HG02981 (cell line): ENCODE data around the gene PANX3.
A peak's percentile ranks its signal among the peaks of the same experiment; 100 is the strongest.
"Not testable (repeated sequence)": the region's sequence is repeated elsewhere in the genome, so short reads cannot be mapped to it uniquely, and the experiment has no call there.

ENCODE experiments used
- ATAC-seq: cut with Tn5 transposase; IDR thresholded peaks from one replicate; pipeline ENCODE4 v1.9.1; 2021; ENCODE audit warnings: mild to moderate bottlenecking, moderate library complexity; ENCODE audit not compliant: unreplicated experiment

PANX3 gene, protein sequence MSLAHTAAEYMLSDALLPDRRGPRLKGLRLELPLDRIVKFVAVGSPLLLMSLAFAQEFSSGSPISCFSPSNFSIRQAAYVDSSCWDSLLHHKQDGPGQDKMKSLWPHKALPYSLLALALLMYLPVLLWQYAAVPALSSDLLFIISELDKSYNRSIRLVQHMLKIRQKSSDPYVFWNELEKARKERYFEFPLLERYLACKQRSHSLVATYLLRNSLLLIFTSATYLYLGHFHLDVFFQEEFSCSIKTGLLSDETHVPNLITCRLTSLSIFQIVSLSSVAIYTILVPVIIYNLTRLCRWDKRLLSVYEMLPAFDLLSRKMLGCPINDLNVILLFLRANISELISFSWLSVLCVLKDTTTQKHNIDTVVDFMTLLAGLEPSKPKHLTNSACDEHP

GRCh38 chr11:124611064-124611463 is at the start of gene PANX3:
Gene PANX3 (plus strand): TSS chr11:124611428. CDS start chr11:124611557, 129 bp downstream.
- no peak for ATAC-seq

- ATAC-seq, result no peak
Observed at GRCh38 chr11:124569697-124570096, 41.5 kb upstream of the PANX3 start, which contains the start of gene OR8A1. Gene OR8A1 (plus strand): TSS chr11:124569997. CDS start chr11:124570120, 123 bp downstream.

- ATAC-seq, result no peak
Observed at GRCh38 chr11:124570160-124570559, 41.1 kb upstream of the PANX3 start.

DNA sequence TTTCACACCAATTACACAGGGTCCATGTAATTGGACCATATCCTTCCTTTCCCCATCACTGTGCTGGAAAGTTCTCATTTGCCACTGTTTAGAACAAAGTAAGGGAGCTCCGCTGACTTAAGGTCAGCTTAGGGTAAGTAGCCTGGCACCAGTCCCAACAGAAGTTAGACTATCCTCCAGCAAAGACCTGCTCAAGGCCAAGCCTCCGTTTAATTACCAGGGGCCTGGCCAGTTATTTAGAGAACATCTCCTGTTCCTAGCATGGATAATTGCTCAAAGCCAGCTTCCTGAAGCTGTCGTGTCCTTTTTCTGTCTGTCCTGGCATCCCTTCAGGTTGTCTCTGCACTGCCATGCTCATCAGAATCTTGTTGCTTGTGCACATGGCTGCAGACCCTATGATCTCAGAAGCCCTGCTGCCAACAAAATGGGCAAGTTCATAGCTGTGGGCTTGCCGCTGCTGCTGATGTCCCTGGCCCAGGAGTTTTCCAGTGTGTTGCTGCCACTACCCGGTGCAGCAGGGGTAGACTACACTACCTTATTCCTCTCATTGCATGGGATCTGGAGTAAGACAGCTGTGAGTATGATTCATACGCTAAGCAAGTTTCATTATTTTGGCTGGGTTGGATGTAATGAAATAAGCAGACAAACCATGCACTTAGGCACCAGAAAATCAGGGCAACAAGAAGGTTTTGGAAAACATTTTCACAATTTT is 33.4 kb upstream of the PANX3 start:
- ATAC-seq, result no peak

- ATAC-seq, result no peak
Observed at GRCh38 chr11:124578761-124579160, 32.5 kb upstream of the PANX3 start.

- ATAC-seq, result no peak
Observed at GRCh38 chr11:124581817-124582216, 29.4 kb upstream of the PANX3 start.

GRCh38 chr11:124582565-124582964 is 28.7 kb upstream of the PANX3 start:
- no peak for ATAC-seq

DNA sequence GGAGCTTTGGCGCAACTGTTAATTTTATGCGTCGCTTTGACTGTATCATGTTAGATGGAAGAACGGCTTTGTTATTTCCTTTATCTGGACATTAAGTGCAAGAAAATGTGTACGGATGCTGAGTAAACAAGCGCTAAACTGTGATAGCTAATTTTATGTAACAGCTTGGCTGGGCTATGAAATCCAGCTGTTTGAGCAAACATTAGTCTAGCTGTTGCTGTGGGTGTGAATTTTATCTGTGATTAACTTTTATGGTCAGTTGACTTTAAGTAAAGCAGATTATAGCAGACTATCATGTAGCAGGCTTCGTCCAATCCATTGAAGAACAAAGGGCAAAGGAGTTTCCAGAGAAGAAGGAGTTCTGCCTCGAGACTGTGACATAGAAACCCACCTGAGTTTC is 27.4 kb upstream of the PANX3 start:
- ATAC-seq, result no peak

DNA sequence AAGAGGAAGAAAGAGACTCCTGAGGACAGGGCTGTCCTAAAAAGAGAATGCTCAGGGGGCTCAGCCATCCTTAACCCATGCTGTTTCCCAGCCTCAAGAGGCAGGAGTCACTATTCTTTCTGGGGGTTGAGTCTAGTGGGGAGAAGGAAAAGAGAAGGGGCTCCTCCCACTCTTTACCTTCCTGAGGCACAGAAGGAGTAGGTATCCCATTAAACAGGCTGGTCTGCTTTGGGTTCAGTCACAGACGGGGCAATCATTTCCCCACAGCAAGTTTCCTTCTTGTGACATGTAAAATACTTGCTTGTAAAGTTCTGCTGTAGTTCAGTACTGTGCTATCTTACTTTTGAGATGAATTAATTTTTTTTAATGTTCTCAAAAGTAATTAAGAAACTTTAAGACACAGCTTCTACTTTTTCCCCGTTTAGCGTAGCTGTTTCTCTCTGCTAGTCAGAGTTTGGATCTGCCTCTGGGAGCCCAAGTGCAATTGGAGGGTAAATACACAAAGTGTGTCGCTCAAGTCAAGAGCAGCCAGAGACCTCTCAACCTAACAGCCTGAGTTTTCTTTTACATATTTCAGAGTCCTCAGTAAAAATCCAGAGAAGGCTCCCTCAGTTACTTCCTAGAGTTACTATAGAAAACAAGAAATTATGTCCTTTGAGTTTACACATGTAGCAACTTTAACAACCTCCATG is 26.4 kb upstream of the PANX3 start:
- no peak for ATAC-seq

- no peak for ATAC-seq
Observed at GRCh38 chr11:124586238-124586860, 24.9 kb upstream of the PANX3 start.

DNA sequence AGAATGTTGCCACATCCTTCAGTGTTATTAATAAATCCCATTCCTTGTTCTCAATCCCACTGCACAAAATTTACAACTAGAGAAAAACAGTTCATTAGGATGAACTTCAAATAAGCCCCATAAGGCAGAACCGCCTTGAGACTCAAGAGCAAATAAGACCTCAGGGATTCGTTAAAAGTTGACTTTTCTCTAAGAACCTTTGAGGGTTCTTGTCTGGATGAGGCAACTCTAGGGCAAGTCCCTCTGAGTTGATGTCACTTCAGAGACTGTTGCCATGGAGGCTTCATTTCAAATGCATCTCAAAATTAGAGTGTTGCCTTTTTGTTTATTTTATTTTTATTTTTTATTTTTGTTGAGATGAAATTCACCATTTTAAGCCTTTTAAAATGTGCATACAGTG is 19.8 kb upstream of the PANX3 start:
- no peak for ATAC-seq

DNA sequence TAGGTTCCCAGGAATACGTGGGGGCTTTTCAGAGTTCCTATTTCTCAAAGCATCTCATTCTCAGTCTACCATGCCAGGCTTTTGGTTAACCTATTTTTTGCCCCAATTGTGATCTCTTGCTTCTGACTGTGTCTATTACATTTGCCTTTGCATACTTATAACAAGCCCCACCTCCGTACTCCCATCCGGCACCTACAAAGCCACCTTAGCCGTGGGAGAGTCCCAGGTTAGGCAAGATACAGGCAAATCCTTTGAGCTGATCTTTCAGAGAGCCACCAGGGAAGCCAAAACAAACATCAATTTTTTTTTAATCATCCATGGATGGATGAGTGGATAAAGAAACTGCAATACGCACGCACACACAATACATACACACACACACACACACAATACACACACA is 18.6 kb upstream of the PANX3 start:
- ATAC-seq, result no peak

DNA sequence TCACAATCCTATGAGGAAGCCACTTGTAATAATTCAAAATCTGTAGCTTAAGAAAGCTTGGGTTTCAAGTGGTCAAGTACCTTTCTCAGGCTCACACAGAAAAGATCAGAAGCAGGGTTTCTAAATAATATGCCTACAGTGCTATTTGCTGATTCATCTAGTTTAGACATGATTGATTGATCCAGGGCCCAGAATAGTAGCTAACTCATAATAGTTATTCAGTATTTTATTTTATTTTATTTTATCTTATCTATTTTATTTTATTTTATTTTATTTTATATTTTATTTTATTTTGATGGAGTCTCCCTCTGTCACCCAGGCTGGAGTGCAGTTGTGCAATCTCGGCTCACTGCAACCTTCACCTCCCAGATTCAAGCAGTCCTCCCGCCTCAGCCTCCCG is 15.9 kb upstream of the PANX3 start:
- ATAC-seq, result no peak

DNA sequence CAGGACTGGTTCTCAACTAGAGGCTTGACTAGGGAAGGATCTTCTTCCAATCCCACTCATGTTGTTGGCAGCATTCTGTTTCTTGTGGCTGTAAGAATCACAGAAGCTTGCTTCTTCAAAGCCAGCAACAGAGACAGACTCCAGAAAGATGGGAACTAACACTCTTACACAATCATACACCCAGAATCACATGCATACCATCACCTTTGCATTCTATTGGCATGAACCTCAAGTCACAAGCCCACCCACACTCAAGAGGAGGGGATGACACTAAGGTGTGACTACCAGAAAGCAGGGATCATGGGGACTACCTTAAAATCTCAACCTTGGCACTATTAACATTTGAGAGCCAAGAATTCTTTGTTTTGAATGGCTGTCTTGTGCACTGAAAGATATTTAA is 13.6 kb upstream of the PANX3 start:
- no peak for ATAC-seq

DNA sequence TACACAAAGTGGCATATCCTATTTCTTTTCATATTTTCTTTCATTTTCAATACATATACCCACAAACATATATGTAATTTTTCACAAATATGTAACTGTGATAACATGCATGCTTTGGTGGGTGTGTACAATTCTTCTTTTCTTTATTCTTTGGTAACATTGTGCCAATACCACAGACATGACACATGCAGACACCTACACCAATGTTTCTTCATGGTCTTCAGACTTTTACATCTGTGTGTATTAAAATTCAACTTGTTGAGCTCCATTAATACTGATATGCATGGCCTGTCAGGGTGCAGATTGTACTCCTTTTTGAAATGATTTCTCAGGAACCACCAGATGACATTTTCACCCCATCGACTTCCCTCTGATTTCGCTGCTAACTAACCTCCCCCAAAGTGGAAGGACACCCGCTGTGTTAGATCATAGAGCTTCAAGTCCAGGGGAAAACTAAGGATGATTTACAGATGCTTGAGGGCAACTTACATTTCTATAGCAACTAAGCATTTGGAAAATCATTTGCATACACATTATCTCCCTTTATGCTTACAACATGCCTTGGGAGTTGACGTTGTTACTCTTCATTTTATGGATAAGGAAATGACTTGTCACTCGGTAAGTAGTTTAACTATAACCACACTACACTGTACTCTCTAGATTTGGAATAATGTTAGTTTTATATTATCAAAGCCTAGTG is 10.5 kb upstream of the PANX3 start:
- ATAC-seq, result no peak

DNA sequence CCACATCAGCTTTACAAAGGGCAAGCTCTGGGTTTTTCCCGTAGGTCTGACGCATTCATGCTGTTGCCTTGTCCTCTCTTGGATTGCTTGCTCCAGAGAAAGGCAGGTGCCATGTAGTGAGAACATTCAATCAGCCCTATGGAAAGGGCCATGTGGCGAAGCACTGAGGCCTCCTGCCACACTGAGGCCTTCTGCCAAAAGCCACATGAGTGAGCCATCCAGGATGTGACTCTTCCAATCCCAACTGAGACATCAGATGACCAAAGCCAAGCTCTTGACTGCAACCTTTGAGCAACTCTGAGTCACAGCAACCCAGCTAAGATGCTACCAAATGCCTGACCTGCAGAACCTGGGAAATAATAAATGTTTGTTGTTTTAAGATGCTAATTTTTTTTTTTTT is 9.0 kb upstream of the PANX3 start:
- no peak for ATAC-seq

DNA sequence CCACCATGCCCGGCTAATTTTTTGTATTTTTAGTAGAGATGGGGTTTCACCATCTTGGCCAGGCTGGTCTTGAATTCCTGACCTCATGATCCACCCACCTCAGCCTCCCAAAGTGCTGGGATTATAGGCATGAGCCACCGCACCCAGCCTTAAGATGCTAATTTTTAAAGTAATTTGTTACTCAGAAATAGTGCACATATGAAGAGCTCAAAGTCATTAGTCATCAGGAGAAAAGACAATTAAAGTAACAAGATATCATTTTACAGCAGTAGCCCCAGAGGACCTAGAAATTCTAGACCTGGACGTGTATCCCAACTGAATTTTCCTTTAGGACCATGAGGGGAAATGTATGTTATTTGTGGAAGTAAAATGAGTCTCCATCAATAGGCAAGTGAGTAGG is 8.5 kb upstream of the PANX3 start:
- ATAC-seq, result not testable (repeated sequence)

DNA sequence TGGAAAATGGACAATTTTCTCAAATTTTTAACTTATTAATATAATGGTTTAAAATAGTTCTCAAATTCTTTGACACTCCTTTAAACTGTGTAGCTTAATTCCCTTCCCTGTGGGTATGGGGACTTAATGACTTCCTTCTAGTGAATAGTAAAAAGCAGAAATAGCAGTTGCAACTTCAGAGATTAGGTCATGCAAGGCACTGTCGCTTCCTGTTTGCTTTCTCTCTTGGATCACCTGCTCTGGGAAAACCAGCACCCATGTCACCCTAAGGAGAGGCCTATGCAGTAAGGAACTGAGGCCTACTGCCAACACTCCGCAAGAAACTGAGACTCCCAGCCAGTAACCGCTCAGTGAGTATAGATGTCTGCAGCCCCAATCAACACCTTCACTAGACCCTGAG is 5.5 kb upstream of the PANX3 start:
- ATAC-seq, result no peak

DNA sequence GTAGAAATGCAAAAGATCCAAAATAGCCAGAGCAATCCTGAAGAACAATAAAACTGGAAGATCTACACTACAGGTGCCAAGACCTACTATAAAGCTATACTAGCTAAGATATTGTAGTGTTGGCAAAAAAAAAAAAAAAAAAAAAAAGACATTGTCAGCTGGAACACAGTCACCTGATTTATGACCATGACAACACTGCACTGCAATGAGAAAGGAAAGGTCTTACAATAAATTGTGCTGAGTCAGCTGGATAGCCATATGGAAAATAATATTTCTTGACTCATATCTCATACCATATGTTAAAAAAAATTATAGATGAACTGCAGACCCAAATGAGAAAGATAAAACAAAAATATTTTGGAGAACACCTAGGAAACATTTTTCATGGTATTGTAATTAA is 3.1 kb upstream of the PANX3 start:
- ATAC-seq, result no peak

DNA sequence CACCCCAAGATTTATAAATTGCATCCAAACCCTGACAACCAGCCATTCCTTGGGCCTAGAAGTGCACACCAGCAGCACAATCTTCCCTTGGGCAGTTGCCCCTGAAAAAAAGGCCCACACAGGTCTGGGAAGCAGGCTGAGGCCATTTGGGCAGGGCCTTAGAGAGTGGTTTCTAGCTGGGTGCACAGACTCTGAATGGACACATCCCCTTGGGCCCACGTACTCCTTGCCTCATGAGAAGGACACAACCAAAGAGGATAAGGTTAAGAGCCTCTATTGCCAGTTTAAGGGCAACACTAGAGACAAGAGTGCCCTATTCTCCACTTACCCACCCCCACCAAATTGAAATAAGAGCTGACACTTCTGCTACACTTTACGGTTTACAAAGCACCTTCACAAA is 933 bp upstream of the PANX3 start:
- no peak for ATAC-seq

DNA sequence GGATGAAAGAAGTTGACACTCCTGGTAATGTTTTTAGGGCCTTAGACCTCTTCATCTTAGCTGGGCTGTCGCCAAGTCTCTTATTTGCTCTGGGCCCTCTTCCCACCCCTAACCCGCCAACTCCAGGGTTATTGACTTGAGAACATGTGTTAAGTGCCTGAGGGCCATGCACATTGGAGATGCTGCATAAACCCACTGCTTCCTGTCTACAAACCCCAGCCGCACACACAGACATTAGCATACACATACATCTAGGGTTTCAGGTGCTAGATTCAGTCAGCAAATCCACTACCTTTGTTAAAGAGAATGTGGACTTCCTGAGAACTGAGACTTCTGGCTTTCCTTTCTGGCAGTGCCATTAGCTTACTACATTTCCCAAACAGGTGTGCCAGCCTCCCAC is 817 bp downstream of the PANX3 start:
- ATAC-seq, result peak; percentile 48
